HG03378 (cell line): ENCODE results near the gene ASTN2.
A peak's percentile ranks its signal among the peaks of the same experiment; 100 is the strongest.

Experiments
- ATAC-seq: cut with Tn5 transposase; IDR thresholded peaks from one replicate; pipeline ENCODE4 v1.9.1; 2021; ENCODE audit warnings: mild to moderate bottlenecking, moderate library complexity; ENCODE audit not compliant: unreplicated experiment

ASTN2 gene

DNA sequence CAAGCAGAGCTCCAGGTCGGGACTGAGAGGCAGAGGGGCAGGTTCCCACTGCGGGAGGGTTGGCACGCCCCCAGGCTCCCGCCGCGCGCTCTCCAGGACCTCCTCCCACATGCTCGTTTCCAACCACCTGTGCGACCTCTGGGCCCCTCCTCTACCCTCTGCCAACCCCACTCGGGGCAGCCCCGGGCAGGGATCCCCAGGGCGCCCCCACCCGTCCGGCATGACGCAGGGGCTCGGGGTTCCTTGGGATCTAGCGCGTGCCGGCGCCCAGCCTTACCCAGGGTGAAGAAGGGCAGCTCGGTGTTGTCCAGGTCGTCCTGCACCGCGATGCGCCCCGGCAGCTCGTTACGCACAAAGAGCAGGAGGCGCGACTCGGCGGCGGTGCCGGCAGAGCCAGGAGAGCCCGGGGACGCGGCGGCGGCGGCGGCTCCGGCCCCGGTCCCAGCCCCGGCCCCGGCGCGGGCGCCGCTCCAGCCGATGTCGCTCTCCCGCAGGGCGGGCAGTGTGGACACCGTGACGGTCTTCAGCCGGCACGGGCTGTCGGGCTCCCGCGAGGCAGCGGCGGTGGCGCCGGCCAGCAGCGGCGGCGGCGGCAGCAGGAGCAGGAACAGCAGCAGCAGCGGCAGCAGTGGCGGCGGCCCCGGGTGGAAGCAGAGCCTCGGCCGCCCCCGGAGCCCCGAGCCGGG, 494 bp downstream of the ASTN2 start:
- ATAC-seq = no peak

DNA sequence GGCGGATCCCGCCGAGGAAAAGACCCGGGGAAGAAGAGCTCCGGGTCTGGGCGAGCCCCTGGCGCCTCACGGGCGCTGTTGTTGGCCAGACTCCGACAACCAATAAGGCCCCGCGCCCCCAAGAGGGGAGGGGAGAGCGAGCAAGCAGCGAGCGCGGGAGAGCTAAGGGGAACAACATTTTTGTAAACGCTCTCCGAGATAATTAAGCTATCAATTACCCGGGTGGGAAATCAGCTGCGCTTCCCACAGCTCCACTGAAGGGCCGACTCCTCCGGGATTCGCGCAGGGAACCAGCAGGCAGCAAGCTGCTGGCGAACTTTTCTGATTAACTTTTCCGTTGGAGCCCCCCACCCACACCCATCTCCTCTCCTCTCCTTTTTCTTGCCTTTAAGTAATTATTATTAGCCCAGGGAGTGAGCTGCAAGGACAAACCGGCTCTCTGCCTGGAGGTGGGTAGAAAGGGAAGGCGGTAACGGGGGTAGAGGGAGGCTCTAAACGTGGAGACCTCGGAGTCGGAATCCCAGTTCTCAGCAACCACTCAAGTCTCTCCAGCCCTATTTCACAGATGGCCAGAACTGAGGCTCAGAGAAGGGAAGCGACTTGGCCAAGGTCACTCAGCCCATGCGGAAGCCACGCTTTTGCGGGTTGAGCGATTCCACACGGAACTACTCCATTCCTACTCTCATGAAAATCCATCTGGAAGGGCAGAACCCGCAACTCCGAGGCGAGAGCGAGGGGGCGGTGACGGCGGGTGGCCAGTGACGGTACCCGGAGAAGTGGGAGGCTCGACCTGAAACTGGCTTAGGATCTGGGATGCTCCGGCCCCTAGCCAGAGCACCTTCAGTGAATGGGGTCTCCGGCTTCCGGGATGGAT, 1.3 kb downstream of the ASTN2 start:
- no peak for ATAC-seq

GRCh38 chr9:117412841-117413240, 2.0 kb downstream of the ASTN2 start:
- no peak for ATAC-seq

DNA sequence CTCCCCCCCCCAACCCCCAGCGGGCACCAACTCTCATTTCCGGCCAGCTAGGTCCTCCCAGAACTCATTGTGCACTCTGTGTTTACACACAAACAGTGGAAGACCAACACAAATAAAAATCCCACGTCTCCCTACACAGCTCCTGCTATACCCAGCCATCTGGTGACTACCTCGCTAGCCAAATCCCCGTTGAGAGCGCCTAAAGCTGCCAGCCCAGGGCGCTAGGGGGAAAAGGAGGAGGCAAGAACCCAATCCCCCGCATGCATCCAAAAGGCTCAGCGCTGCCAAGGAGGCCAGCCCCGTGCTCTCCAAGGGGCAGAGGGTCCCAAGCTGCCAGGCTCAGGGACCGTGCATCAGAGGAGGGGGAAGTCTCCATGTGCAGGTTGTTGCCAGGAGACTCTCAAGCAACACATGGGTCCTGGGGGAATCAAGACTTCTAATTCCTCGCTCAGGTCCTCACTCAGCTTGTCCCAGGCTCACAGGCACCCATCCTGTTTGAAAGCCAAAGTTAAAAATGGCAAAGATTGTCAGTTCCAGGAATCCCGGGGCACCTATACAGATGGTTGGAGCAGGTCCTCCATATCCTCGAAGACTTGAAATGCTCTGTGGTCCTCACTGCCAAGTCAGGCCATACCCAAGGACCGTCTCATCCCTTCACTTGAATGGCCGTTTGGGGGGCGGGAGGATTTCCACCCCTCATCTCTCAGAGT, 2.7 kb downstream of the ASTN2 start:
- no peak for ATAC-seq

DNA sequence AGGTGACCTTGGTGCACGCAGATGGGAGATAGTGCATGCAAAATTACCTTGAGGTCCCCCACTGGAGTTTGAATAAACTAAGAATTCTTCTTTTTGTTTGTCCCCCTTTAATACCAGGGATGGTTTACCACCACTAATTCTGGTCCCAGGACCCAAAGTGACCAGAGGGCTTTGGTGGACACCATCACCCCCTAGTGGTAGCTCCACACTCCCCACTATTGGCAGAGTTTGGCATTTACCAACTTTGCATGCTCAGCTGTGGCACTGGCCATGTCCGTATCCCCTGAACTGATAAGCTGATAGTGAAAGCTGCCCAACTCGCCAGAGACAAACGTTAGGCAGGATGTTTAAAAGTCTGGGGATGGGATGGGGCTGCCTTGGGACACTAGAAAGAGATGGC, 3.3 kb downstream of the ASTN2 start:
- peak; percentile 66 for ATAC-seq

DNA sequence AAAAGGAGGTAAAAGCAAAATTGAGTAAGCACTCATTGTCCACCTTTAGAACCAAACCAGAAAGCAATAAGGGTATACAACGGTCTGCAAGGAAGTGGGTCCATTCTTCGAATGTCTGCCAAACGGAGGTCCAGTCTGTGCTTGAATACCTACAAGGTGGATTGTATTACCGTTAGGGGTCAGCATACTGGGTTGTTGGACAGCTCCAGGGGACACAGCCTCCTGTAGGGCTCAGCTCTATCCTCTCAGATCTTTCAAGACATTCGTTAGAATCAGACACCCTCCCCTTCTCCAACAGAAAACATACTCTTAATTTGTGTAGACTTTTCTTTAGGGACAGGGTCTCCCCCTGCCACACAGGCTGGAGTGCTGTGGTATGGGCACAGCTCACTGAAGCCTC, 5.5 kb downstream of the ASTN2 start:
- no peak for ATAC-seq

GRCh38 chr9:117407436-117408022, 7.3 kb downstream of the ASTN2 start:
- no peak for ATAC-seq

DNA sequence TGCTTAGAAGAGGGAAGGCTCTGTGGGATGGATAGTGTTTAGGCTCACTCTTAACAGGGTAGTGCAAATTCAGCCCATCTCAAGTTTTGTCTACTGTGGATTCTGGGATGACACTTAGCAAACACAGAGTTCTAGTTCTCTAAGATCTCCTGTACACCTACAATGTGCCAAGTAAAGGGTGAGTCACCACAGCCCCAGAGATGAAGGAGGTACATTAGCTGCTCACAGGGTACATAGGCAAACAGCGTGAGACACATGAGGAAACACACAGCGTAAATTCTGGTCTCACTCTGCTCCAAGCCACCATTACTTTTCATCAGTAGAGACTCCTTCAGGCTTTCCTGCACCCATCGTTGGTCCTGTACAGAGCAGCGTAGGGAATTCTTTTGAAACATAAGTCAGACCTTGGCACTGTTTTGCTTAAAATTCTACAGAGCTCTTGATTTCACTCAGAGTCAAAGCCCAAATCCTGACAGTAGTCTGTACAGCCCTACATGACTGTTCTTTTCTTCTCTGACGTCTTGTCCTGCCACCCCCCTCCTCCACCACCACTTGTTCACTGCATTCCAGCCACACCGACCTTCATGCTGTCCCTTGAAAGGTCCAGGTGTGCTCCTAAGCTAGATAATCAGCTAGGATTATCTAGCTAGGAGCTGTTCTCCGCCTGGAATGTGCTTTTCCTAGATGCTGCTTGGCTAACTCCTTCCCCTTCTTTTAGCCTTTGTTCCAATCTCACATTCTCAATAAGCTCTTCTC, 8.7 kb downstream of the ASTN2 start:
- no peak for ATAC-seq

- ATAC-seq = no peak
Measured at GRCh38 chr9:117403848-117404247, 11.0 kb downstream of the ASTN2 start.

- ATAC-seq = no peak
Measured at GRCh38 chr9:117403403-117403811, 11.4 kb downstream of the ASTN2 start.

GRCh38 chr9:117400171-117400570, 14.7 kb downstream of the ASTN2 start:
- no peak for ATAC-seq

GRCh38 chr9:117395151-117395650, 19.7 kb downstream of the ASTN2 start:
- no peak for ATAC-seq

- no peak for ATAC-seq
Measured at GRCh38 chr9:117394655-117395054, 20.2 kb downstream of the ASTN2 start.

- no peak for ATAC-seq
Measured at GRCh38 chr9:117392992-117393391, 21.9 kb downstream of the ASTN2 start.

DNA sequence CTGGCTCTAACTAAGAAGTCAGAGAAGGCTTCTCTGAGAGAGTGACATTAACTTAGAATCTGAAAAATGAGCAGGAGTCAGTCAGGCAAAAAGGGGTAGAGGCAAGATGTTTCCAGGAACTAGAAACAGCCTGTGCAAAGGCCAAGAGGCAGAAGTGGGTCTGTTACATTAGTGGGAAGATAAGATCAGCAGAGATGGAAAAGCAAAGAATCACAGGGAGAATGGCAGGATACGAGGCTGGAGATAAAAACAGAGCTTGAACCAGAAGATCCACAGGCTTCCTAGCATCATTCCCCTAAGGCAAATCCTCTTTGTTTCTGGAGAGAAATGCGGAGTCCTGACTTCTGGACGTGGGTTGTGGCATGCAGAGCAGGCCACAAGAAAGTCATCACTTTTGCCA, 27.4 kb downstream of the ASTN2 start:
- ATAC-seq = no peak

- ATAC-seq = no peak
Measured at GRCh38 chr9:117379341-117379740, 35.5 kb downstream of the ASTN2 start.

GRCh38 chr9:117377046-117377445, 37.8 kb downstream of the ASTN2 start:
- ATAC-seq = no peak

- no peak for ATAC-seq
Measured at GRCh38 chr9:117375956-117376355, 38.9 kb downstream of the ASTN2 start.

DNA sequence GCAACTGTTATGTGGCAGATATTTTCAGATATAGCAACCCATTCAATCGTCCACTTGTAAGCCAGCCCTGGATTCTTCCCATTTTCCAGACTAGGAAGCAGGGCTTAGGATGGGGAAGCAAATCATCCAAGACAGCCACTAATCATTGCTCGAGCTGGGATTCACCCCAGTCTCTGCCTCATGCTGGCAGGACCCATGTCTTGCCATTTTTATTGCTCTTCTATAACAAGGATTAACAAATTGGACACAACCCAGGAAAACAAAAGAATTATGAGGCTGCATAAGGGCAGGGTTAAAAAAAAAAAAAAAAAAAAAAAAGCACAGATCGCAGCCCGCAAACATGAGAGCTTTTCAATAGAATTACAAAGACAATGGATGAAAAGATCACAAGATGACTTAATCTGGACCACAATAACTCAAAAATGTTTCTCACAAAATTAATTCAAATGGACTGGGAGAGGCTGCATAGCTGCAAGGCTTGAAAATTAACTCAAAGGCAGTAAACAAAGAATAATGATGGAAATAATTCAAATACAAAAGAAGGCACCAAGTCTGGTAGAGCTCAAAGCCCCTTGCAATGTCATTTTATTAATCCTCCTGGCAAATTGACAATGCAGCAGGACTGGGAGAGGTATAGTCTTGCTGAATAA, 40.7 kb downstream of the ASTN2 start:
- no peak for ATAC-seq

DNA sequence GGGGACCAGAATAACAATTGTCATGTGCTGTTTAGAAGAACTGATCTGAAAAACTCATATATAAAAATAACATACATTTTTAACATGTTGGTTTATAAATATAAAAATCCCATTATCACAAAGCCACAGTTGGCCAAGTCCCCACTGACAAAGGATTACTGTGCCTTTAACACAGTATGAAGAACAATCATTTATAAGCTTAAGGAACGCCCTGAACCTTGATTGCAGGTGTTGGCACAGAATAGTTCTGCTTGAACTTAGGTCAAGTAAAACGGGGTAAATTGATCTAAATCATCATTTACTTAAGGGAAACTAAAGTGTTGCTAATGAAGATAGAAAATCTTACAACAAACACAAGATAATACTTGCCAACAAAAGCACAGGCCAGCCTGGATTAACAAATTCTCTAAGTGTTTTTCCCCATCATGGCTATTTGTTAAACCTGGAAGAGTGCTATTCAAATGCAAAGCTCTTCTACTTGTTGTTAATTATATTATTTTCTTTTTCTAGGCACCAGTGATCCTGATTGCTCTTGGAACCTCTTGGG, 46.1 kb downstream of the ASTN2 start:
- ATAC-seq = no peak
